PC-9 (cell line): ENCODE measurements around the gene ARHGAP42.
"Not testable (repeated sequence)": the region's sequence is repeated elsewhere in the genome, so short reads cannot be mapped to it uniquely, and the experiment has no call there.

Experiments used
- EZH2 ChIP-seq: fragments of 200-600 bp; sonication (generic); IDR thresholded peaks from 2 replicates; pipeline ENCODE4 v1.8.0; 2017; ENCODE audit warnings: antibody characterized with exemption, low read depth
- TF ChIP-seq, protein P1 (sequence below): fragments of 200-600 bp; sonication (generic); conservative IDR thresholded peaks from 2 replicates; pipeline ENCODE4 v1.6.1; 2017; ENCODE audit warnings: mixed run types, antibody characterized with exemption, mild to moderate bottlenecking, moderate library complexity

DNA sequence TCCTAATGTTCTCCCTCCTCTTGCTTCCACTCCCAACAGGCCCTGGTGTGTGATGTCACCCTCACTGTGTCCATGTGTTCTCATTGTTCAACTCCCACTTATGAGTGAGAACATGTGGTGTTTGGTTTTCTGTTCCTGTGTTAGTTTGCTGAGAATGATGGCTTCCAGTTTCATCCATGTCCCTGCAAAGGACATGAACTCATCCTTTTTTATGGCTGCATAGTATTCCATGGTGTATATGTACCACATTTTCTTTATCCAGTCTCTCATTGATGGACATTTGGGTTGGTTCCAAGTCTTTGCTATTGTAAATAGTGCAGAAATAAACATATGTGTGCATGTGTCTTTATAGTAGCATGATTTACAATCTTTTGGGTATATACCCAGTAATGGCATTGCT is 326.6 kb downstream of the ARHGAP42 start:
- TF ChIP-seq, protein P1, sequence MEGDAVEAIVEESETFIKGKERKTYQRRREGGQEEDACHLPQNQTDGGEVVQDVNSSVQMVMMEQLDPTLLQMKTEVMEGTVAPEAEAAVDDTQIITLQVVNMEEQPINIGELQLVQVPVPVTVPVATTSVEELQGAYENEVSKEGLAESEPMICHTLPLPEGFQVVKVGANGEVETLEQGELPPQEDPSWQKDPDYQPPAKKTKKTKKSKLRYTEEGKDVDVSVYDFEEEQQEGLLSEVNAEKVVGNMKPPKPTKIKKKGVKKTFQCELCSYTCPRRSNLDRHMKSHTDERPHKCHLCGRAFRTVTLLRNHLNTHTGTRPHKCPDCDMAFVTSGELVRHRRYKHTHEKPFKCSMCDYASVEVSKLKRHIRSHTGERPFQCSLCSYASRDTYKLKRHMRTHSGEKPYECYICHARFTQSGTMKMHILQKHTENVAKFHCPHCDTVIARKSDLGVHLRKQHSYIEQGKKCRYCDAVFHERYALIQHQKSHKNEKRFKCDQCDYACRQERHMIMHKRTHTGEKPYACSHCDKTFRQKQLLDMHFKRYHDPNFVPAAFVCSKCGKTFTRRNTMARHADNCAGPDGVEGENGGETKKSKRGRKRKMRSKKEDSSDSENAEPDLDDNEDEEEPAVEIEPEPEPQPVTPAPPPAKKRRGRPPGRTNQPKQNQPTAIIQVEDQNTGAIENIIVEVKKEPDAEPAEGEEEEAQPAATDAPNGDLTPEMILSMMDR: not testable (repeated sequence)
- TF ChIP-seq EZH2: not testable (repeated sequence)
